Measurements from ENCODE around the gene PKIG. TPM values are rescaled to one million over a fixed set of nuclear protein-coding genes. Genes with fewer than 3 reads are reported as not detected.

PKIG gene
- total RNA-seq, 1 donor = 83.2 TPM

DNA sequence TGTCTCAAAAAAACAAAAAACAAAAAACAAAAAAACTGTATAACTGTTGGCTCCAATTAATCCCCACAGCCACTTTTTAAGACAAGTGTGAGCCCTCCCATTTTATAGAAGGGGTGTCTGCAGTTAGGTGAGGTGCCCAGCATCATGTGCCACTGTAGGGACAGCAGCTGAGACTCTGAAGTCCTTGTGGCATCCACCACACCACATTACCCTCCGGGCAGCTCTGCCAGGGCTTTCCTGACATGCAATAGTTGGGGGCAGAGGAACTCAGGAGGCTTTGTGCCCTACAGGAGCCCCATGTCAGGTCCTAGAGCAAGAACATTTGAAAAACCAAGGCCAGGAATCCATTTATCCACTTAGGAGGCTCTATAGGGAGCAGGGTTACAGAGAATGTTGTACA, 17.3 kb downstream of the PKIG start:
- DNase-seq (ENCODE audit: low read depth) = no peak
- no peak overlapping the region for H3K4me3 ChIP-seq (ENCODE audit: low read depth, low read length)
- TF ChIP-seq, protein P1, sequence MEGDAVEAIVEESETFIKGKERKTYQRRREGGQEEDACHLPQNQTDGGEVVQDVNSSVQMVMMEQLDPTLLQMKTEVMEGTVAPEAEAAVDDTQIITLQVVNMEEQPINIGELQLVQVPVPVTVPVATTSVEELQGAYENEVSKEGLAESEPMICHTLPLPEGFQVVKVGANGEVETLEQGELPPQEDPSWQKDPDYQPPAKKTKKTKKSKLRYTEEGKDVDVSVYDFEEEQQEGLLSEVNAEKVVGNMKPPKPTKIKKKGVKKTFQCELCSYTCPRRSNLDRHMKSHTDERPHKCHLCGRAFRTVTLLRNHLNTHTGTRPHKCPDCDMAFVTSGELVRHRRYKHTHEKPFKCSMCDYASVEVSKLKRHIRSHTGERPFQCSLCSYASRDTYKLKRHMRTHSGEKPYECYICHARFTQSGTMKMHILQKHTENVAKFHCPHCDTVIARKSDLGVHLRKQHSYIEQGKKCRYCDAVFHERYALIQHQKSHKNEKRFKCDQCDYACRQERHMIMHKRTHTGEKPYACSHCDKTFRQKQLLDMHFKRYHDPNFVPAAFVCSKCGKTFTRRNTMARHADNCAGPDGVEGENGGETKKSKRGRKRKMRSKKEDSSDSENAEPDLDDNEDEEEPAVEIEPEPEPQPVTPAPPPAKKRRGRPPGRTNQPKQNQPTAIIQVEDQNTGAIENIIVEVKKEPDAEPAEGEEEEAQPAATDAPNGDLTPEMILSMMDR (IDR thresholded peaks at IDR 0.05; ENCODE audit: insufficient read depth, low read length) = no peak

DNA sequence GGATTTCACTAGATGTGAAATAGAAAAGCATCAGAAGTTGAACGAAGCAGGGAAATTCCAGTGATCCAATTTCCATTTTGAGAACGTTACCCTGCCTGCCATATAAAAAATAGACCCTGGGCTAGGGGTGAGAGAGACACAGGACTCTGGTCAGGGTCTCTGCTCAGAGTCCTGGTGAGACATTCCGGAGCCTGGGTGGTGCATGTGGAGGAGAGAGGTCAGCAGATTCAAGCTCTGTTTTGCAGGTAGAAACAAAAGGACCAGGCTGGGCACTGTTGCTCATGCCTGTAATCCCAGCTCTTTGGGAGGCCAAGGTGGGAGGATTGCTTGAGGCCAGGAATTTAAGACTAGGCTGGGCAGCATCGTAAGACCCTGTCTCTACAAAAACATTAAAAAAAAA, 17.9 kb downstream of the PKIG start:
- TF ChIP-seq, protein P1 (IDR thresholded peaks at IDR 0.05; ENCODE audit: insufficient read depth, low read length) = no peak
- no peak overlapping the region for H3K4me3 ChIP-seq (ENCODE audit: low read depth, low read length)
- DNase-seq (ENCODE audit: low read depth) = no peak

DNA sequence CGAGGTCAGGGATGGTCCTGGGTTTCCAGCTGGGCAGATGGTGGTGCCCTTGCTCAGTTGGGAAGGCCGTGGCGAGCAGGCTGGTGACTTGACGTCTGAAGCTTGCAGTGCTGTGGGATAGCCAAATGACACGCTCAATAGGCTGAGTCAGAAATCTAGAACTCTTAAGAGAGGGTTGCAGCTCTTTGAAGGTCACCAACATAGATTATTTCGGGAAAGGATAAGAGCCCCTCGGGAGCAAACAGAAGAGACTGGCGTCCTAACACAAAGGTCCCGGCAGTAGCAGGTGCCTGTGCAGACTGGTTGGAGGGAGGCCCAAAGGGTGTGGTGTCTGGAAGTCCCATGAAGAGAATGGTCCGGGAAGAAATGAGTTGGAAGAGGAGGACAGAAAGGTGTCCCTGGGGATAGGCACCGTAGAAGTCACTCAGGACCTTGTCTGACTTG, 18.4 kb downstream of the PKIG start:
- DNase-seq (ENCODE audit: low read depth) = peak; percentile 41
- TF ChIP-seq, protein P1 (IDR thresholded peaks at IDR 0.05; ENCODE audit: insufficient read depth, low read length) = no peak

DNA sequence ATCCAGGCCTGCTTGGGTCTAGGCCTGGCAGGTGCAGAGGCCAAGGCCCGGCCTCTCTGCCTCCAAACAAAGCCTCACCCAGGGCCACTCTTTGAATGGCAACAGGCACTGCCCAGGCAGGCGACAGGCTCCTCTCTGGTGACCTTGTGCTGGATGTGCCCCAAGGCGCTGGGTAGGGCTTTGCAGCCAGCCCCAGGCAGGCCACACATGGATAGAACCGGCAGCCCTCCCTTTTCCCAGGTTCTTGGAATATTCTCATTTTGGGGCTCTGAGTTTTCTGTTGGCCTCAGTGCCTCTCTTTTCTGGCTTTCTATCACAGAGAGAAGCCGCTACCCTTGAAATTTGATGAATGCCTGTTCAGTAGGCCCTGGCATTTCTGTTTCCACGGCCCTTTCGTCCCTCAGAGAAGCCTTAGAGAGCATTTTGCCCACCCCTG, 18.9 kb downstream of the PKIG start:
- no peak overlapping the region for H3K4me3 ChIP-seq (ENCODE audit: low read depth, low read length)
- no peak for DNase-seq (ENCODE audit: low read depth)
- TF ChIP-seq, protein P1 (IDR thresholded peaks at IDR 0.05; ENCODE audit: insufficient read depth, low read length) = no peak

More for the DNA sequence above, 18.4 kb downstream of the PKIG start:
- no peak overlapping the region for H3K4me3 ChIP-seq (ENCODE audit: low read depth, low read length)

DNA sequence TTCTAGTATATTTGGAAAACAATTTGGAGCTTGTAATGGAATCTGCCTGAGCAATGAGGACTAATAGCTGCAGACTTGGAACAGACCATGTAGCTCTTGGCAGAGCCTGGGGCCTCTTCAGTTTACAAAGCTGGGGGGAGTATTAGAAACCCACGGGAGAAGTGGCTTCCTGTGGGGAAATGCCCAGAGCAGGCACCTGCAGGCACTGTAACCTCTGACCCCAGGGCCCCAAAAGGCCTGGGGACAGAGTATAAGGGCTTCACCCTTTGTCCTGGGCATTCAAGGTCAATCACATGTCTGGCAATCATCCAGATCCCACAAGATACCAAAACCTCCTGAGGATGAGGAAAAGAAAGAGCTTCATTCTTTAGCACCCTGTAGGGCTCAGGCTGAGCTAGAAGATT, 19.4 kb downstream of the PKIG start:
- DNase-seq (ENCODE audit: low read depth) = peak; percentile 93
- H3K4me3 ChIP-seq (ENCODE audit: low read depth, low read length) = no peak overlapping the region
- TF ChIP-seq, protein P1 (IDR thresholded peaks at IDR 0.05; ENCODE audit: insufficient read depth, low read length) = no peak

DNA sequence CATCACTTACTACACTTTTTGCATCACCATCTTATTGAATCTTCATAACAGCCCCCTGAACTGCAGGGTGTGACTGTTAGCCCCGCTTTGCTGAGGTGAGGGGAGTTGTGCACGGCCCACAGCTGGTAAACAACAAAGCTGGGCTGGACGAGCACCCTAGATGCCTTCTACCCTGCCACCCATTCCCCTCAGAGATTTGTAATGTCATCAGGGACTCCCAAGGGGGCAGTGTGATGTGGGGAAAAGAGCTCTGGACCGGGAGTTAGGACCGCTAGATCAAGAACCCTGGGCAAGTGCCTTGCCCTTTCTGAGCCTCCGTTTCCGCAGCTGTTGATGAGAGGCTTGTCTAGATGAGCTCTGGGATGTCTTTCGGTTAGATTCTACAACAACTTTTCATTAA, 20.9 kb downstream of the PKIG start:
- TF ChIP-seq, protein P1 (IDR thresholded peaks at IDR 0.05; ENCODE audit: insufficient read depth, low read length) = no peak
- no peak overlapping the region for H3K4me3 ChIP-seq (ENCODE audit: low read depth, low read length)
- no peak for DNase-seq (ENCODE audit: low read depth)
